ENCODE results near the gene PRKAA1. TPM values are rescaled to one million over a fixed set of nuclear protein-coding genes. Genes with fewer than 3 reads are reported as not detected.

PRKAA1 gene
- polyA plus RNA-seq, 3 donors: 23.4 to 32.8 (median 29.6) TPM

- peaks cover 39% of the 10 kb centered on the region for H3K4me1 Mint-ChIP-seq
- H3K27ac Mint-ChIP-seq: no peak overlapping the region
- peaks cover 0 to 2% (median 0%) of the 10 kb centered on the region in 3 donors for H3K27me3 Mint-ChIP-seq (ENCODE audit: low read depth in 3 of 3)
- no peak overlapping the region for H3K4me3 ChIP-seq (replicated peaks in 1 of 3; ENCODE audit: low read depth in 2 of 3, low read length in 3 of 3)
- H3K36me3 Mint-ChIP-seq: peaks cover 14 to 24% of the 10 kb centered on the region in 2 donors
- no peaks in the 10 kb centered on the region for H3K9me3 ChIP-seq (replicated peaks in 1 of 2; ENCODE audit: control insufficient read depth in 1 of 2, insufficient read depth in 1 of 2, low read length in 2 of 2)
- peaks cover 90% of the 10 kb centered on the region for H4K20me1 ChIP-seq (ENCODE audit: insufficient read depth, low read length)
- DNase-seq: no peak
- no peak overlapping the region for H2AFZ ChIP-seq (ENCODE audit: insufficient read depth, low read depth, low read length, poor library complexity, severe bottlenecking)
- no peaks in the 10 kb centered on the region for H3K27me3 ChIP-seq (ENCODE audit: control insufficient read depth in 2 of 2, insufficient read depth in 2 of 2, low read length in 2 of 2)
- intact Hi-C loops (cut with micrococcal nuclease): no loop called here
- no peak overlapping the region for H3K27ac ChIP-seq (ENCODE audit: low read depth in 1 of 2, low read length in 2 of 2)
- H3K79me2 ChIP-seq (ENCODE audit: insufficient read depth, low read length): peaks cover 80% of the 10 kb centered on the region
- H3K36me3 ChIP-seq (replicated peaks in 1 of 2; ENCODE audit: control insufficient read depth in 1 of 2, insufficient read depth in 2 of 2, low read length in 2 of 2): peaks cover 17 to 21% of the 10 kb centered on the region in 2 donors
- no peaks in the 10 kb centered on the region for H3K9me3 Mint-ChIP-seq
- TF ChIP-seq, protein P1, sequence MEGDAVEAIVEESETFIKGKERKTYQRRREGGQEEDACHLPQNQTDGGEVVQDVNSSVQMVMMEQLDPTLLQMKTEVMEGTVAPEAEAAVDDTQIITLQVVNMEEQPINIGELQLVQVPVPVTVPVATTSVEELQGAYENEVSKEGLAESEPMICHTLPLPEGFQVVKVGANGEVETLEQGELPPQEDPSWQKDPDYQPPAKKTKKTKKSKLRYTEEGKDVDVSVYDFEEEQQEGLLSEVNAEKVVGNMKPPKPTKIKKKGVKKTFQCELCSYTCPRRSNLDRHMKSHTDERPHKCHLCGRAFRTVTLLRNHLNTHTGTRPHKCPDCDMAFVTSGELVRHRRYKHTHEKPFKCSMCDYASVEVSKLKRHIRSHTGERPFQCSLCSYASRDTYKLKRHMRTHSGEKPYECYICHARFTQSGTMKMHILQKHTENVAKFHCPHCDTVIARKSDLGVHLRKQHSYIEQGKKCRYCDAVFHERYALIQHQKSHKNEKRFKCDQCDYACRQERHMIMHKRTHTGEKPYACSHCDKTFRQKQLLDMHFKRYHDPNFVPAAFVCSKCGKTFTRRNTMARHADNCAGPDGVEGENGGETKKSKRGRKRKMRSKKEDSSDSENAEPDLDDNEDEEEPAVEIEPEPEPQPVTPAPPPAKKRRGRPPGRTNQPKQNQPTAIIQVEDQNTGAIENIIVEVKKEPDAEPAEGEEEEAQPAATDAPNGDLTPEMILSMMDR (IDR thresholded peaks at IDR 0.05): no peak
- H3K9ac ChIP-seq (ENCODE audit: insufficient read depth, low read length, poor library complexity, severe bottlenecking): no peak overlapping the region
- H3K4me1 ChIP-seq (ENCODE audit: control insufficient read depth in 1 of 2, insufficient read depth in 2 of 2, low read length in 2 of 2): no peaks in the 10 kb centered on the region
- H3K4me2 ChIP-seq (replicated peaks; ENCODE audit: extremely low read depth, low read length, poor library complexity, severe bottlenecking): no peak overlapping the region
- WGBS (ENCODE audit: insufficient coverage): 100% methylated on average over 1 of the region's 5 CpGs
- no peak overlapping the region for H3K4me3 Mint-ChIP-seq
Measured at GRCh38 chr5:40780199-40780598, 18.0 kb downstream of the PRKAA1 start.

- WGBS (ENCODE audit: insufficient coverage): 87% methylated on average over 4 of the region's 6 CpGs
- no peak for DNase-seq
- Mint-ChIP-seq H3K4me1 (peaks cover 39% of the 10 kb centered on the region), H3K4me3 (no peak overlapping the region), H3K36me3 (peaks cover 18 to 30% of the 10 kb centered on the region in 2 donors), H3K27me3 (ENCODE audit: low read depth in 3 of 3) (peaks cover 0 to 2% (median 0%) of the 10 kb centered on the region in 3 donors), H3K27ac (no peak overlapping the region), H3K9me3 (no peaks in the 10 kb centered on the region)
- peaks cover 74% of the 10 kb centered on the region for H3K79me2 ChIP-seq (ENCODE audit: insufficient read depth, low read length)
- intact Hi-C loops (cut with micrococcal nuclease): no loop called here
- H3K9me3 ChIP-seq (replicated peaks in 1 of 2; ENCODE audit: control insufficient read depth in 1 of 2, insufficient read depth in 1 of 2, low read length in 2 of 2): no peaks in the 10 kb centered on the region
- no peak overlapping the region for H3K4me3 ChIP-seq (replicated peaks in 1 of 3; ENCODE audit: low read depth in 2 of 3, low read length in 3 of 3)
- H3K4me1 ChIP-seq (ENCODE audit: control insufficient read depth in 1 of 2, insufficient read depth in 2 of 2, low read length in 2 of 2): no peaks in the 10 kb centered on the region
- TF ChIP-seq, protein P1 (IDR thresholded peaks at IDR 0.05): no peak
- no peak overlapping the region for H3K4me2 ChIP-seq (replicated peaks; ENCODE audit: extremely low read depth, low read length, poor library complexity, severe bottlenecking)
- H3K27me3 ChIP-seq (ENCODE audit: control insufficient read depth in 2 of 2, insufficient read depth in 2 of 2, low read length in 2 of 2): no peaks in the 10 kb centered on the region
- H3K27ac ChIP-seq (ENCODE audit: low read depth in 1 of 2, low read length in 2 of 2): no peak overlapping the region
- H4K20me1 ChIP-seq (ENCODE audit: insufficient read depth, low read length): peaks cover 84% of the 10 kb centered on the region
- no peak overlapping the region for H2AFZ ChIP-seq (ENCODE audit: insufficient read depth, low read depth, low read length, poor library complexity, severe bottlenecking)
- H3K36me3 ChIP-seq (replicated peaks in 1 of 2; ENCODE audit: control insufficient read depth in 1 of 2, insufficient read depth in 2 of 2, low read length in 2 of 2): peaks cover 23 to 27% of the 10 kb centered on the region in 2 donors
- H3K9ac ChIP-seq (ENCODE audit: insufficient read depth, low read length, poor library complexity, severe bottlenecking): no peak overlapping the region
Measured at GRCh38 chr5:40779561-40779960, 18.6 kb downstream of the PRKAA1 start.

Measured in CD14-positive monocyte (primary cell).